ENCODE measurements around the gene TUT7.
"Not testable (repeated sequence)": the region's sequence is repeated elsewhere in the genome, so short reads cannot be mapped to it uniquely, and the experiment has no call there.

TUT7 gene

DNA sequence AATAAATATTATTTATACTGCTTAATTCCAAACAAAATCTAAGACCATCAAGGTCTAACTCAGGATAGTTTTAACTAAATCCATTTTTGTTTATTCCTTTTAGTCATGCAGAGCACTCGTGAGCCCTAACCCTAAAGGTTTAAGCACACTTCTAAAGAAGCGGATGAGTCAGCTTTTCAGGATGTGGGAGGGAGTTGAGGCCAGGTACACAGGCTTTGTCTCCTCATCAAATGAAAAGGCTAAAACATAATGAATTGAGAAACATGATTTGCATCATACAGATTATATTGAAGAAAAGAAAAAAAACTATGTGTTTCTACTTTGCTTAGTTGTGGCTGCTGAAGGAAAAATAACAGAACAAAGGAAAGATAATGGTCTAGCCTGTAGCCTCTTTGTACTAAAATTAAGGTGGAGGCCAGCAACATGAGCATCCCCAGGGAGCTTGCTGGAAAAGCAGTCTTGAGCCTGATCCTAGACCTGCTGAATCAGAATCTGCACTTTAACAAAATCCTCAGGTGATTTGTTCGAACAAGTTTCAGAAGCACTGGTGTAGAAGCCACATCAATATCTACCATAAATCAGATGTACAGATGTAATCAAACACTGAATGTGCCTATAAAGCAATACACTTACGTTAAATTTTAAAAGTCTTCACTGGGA, 50.8 kb downstream of the TUT7 start:
- peak in 3 of 5 donors; percentile 7 to 68 (median 17) for DNase-seq

DNA sequence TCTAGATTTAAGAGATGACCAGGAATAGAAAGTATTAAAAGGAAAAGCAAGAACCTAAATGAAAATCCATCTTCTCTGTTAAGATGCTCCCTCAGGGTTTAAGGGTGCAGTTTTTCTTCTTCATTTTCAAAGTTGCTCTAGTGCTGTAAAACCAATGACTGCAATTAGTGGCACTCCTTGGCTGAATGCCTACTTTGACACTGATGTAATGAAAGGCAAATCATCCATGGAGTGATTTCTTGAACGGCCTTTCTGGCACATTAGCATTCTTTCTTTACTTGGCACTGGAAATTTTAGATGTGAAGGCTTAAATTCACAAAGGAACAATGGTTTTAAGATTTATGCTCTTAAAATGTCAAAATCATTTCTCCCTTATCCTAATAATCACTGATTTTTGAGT, 52.5 kb downstream of the TUT7 start:
- DNase-seq = no peak

DNA sequence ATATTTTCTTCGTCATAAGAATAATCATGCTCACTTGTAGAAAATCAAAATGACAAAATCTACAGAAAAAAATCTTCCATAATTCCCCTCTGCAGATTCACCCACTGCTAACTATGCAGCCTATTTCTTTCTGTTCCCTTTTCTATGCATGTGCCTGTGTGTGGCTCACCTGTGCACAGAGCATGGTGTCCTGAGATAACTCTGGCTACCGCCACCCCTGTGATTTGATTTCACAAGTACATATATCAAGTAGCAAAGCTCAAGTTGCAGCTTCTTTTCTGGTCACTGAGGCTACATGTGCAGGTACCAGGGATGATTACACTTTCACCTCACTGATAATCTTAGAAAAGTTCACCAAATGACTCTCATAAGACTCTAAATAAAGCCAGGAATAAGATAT, 53.5 kb downstream of the TUT7 start:
- no peak for DNase-seq

DNA sequence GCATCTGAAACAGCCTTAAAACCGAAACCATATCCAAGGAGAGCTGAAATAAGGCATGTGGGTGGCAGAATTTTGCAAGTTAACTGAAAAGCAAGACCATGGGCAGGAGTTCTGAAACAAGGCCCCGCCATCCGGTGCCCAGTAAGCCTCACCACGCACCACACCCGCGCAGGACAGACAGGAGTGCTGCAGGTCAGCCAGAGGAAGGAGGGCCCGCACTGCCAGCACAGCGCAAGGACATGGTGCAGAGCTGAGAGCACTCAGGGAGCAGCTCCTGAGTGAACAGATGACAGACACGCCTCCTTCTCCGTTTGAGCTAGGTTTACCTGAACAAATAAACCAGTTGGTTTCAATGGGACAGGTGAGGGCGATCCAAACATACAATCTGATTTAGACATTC, 55.3 kb downstream of the TUT7 start:
- no peak for DNase-seq

DNA sequence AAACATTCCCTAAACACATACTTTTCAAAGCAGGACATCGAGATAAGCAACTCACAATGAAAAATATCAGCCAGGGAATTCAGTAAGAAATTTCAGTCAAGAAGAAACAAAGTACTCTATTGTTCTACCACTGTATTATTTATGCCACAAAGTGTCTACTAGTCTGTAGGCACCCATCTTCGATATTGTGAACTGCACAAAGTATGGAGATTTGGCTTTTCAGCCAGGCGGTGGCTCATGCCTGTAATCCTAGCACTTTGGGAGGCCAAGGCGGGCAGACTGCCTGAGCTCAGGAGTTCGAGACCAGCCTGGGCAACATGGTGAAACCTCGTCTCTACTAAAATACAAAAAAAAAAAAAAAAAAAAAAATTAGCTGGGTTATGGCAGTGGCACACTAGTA, 63.9 kb downstream of the TUT7 start:
- not testable (repeated sequence) for DNase-seq

DNA sequence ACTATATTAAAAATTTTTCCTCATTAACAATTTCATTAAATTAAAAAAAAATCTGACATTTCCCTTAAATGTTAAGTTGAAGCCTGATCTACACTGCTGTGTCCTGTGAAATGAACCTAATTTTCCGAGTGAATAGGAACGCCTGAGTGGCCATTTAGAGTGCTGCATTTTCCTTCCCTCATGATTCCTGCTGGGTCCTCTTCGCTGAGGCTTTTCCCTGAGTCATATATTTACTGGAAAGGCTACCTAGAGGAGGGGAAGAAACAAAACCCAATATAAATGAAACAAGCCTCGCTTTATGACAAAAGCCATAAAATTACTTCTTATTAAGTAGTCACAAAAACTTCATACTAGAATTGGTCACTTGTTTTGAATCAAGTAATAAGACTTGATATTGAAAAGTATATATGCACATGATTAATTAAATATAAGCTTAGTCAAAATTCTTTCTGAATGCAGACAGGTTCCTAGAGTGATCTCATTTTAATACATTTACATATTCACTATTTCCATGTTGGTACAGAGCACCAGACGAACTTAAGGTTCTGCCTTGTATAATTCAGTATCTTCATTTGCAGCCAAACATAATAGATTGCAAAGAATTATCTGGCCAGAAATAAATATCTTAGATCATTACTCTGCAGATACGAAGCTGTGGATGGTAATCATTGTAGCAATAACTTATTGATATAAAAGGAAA, 65.6 kb downstream of the TUT7 start:
- DNase-seq = no peak

DNA sequence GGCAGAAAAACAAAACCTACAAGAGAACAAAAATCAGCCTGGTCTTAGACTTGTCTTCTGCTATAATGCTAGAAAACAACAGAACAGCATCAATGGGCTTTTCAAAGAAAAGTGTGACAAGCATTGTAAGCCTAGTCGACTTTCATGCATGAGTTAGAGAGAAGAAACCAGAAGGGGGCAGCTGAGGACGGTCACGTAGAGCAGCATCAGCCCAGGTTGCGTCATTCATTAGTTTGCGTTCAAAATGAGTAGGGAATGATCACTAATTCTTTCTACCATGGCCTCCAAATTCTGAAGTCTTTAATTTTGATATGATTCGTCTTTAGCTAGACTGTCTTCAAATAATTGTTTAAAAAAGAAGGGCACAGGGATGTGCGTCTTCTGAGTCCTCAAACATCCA, 67.2 kb downstream of the TUT7 start:
- peak in 1 of 5 donors; percentile 19 for DNase-seq

DNA sequence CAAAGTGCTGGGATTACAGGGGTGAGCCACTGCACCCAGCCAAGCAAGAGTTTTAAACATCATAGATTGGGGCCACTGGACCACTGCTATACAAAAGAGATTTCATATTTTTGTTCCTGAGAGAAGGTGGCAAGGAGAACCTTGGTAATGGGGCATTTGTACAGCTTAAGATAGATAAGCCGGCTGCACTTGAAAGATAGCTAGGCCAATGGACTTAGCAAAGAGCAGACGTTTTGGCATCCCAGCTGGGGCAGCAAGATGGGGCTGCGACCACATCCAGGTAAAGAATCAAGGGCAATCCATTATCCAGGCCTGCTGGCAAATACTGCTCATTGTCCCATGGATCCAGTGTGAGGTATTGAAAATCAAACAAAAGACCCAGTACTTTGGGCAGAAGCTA, 67.9 kb downstream of the TUT7 start:
- no peak for DNase-seq

DNA sequence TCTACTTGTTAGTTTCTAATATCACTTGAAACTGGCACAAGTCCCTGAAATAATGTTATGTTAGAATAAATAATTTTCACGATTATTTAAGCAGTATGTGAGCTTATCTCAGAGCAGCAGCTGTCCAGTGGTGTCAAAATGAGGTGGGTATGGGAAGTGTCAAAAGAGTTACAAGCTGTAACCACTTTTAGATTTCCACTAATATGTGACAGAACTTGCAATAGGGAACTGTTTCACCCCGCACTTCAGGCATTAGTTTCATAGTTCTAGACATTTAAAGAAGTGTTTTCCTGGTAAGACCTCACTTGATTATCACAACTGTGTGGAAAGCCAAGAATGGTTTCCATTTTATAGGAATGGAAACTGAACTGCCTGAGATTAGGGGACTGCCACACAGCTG, 68.9 kb downstream of the TUT7 start:
- no peak for DNase-seq

DNA sequence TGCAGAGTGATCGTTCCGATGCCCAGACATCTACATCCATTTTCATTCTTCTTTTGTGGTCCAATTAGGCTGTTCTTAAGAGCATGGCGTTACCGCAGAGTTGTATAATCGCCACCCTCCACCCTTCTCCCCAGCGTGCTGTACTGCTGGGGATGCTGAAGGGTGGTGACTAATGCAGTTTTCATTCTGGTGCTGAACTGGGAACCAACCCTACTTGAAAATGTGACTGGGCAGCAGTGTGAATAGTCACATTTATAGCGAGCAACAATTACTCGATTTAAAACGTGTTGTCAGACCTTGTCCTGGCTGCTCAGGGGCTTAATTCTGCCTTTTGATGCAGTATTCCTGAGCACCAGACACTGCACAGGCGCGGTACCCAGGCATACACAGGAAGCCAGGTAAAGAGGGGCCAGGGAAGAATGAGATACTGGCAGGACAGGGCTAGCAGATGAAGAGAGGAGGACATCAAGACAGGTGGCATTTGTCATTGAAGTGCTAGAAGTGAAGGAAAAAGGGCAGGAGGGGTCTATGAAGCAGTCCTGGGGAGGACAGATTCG, 71.2 kb downstream of the TUT7 start:
- no peak for DNase-seq

DNA sequence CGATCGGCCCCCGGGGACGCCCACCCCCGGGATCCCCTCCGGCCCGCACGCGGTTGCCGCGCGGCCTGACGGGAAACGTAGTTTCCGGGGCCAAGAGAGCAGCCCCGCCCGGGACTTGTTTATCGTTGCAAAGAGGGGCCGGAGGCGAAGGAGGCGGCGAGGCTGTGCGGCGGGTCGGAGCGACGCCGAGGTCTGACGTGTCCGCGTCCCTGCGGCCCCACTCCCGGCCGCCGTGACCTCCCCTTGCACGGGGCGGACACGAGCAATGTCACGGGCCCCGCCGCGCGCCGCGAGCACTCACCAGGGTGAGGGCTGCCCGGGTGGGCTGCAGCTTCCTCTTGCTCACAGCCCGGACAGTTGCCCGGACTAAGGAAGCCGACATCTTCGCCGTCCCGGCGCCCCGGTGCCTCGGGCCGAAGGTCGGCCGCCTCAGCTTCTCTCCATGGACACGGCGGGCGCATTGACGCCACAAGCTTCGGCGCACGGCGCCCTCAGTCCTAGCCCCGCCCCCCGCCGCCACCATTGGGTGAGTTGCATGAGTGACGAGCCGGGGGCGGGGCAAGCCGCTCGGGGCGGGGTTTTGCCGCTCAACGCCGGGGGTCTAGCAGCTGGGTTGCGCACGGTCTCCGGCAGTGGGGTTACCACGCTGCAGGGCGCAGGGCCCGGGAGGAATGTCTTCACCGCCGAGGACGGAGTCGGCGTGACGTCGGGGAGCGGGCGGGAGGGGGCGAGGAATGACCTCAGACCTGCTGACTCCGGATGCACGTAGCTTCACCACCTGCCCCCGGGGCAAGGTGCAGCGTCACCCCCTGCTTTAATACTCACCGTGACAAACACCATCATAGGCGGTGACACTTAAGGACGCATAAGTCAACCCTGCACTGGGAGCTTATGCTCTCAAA, 71.9 kb downstream of the TUT7 start, which contains the start of gene ISCA1:
ISCA1 (minus strand) TSS at position 462 of the 902 bp plus-strand sequence; CDS start at position 382, 80 bp downstream.
- DNase-seq = peak; percentile 93 to 99 (median 98)

DNA sequence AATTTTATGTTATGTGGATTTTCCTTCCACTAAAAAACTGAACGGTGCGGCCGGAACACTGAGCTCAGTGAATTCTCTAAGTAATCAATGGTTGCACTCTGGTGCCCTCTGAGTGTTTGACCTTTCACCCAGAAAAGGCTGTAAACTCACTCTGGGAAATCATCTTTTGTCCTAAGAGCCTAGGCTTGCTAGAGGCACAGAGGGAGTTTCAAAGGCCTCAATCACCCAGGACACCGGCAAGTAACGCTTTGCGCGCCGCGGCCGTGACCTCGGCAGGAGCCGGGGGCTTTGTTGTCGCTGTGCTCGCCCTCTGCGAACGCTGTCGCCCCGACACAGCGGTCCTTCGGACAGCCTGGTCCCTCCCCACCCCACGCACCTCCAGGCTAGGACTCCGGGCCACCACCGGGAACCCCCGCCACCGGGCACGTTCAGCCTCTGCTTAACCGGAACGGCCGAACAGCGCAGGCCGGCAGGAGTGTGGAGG, 72.6 kb downstream of the TUT7 start:
- no peak for DNase-seq

DNA sequence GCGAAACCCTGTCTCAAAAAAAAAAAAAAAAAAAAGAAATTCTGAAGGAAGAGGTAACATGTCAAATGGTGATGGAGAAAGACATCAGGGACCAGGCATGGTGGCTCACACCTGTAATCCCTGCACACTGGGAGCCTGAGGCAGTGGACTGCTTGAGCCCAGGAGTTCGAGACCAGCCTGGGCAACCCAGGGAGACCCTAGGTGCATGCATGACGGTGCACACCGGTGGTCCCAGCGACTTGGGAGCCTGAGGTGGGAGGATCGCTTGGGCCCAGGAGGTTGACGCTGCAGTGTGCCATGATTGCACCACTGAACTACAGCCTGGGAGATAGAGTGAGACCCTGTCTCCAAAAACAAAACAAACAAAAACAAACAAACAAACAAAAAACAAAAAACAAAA, 73.6 kb downstream of the TUT7 start:
- DNase-seq = no peak

DNA sequence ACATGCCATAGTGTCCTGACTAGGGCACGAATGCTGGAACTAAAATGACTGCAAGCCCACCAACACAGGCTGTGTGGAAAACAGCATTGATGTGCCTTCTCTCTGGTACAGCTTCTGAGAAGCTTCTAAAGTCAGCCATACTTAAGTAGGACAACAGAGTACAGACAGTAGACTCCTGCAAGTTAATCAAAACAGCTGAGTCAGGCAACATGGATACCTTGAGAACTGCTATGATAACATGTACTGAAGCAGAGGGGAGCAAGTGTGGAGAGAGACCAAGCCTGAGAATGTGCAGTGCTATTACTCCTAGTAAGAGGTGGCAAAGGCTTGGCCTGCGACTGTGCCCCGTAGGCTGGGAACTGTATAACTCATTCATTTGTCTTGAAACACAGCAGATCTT, 74.4 kb downstream of the TUT7 start:
- DNase-seq = no peak

DNA sequence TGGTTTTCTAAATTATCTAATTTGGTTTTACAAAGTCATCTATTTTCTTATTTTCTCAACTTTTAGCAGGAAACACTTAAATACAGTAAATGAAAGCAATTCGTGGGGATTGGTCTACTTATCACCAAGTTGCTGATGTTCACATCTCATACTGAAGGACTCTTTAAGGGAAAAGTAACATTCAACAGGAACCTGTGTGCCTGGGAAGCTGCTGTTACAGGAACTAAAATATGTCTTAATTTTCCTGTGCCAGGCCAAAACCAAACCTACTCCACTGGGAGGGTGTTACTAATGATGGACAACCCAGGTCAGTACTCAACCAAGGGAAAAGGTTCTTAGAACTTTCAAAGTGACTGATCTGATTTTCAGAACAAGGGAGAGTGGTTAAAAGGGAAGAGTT, 77.1 kb downstream of the TUT7 start:
- no peak for DNase-seq

DNA sequence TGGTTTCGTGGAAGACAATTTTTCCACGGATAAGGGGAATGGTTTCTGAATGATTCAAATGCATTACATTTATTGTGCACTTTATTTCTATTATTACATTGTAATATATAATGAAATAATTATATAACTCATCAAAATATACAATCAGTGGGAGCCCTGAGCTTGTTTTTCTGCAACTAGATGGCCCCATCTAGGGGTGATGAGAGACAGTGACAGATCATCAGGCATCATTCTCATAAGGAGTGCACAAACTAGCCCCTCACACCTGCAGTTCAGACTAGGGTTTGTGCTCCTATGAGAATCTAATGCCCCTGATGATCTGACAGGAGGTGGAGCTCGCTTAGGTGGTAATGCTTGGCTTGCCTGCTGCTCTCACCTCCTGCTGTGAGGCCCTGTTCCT, 78.2 kb downstream of the TUT7 start:
- DNase-seq = no peak

DNA sequence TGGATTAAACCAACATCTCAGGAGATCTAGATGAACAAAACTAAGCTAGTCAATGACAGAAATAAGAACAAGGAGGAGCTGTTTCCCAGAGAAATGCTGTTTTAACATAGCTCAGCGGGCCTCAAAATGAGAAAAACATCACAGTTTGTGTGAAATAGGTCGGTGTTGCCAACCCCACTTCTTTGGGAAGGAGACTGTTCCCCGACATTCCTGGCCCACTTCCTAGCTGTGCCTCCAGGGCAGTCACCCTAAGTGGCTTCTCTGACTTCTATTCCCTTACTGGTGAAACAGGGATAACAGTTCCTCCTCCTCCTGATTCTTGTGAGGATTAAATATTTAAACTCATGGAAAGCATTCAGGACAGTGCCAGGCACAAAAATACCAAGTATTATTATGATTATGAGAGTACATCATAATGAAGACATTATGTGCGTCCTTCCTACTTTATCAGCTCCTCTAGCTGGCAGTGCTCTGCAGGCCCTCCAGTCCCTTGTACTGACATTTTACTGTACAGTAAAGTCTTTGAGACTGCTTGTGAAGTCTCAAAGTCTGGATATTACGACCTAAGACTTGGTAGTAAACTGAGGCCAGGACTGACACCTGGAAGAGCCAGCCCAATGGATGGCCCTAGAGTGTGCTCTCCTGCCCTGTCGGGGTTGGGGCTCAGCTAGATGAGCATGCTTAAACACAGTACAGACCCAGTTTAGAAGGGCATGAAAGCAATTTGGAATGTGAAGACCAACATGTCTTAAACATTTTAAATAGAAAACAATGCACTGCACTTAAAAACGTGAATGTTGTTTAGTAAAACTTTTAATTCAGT, 79.2 kb downstream of the TUT7 start:
- DNase-seq = no peak

DNA sequence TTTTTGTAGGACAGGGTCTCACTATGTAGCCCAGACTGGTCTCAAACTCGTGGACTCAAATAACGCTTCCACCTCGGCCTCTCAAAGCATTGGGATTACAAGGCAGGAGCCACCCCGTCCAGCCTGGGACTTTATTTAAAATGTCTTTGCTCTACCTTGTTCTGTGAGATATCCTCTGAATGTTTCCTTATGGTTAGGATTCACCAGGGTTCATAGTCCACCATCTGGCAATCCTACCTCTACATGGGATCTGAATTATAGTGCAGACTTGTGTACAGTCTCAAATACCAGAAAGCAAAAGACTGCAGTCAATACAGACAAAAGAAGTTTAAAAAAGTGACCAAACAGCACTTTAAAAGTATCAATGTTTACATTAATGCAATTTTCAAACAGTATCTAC, 82.0 kb downstream of the TUT7 start:
- DNase-seq = no peak

DNA sequence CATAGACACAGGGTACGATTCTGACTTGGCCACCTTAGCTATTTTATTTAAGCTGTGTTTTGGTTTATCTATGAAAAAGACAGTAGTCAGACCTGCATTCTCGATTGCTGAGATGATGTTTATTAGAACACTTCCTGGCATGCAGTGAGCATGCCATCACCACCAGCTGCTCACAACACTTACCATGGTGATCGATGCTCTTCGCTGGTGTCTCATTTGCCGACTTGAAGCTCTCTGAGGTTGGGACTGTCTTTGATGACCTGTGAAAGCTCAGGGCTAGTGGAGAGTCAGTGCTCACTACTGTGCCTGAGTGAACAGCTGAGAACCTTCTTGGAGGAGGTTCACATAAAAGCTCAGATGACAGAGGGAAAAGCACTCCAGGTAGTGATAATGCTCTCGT, 90.3 kb downstream of the TUT7 start:
- no peak for DNase-seq

DNA sequence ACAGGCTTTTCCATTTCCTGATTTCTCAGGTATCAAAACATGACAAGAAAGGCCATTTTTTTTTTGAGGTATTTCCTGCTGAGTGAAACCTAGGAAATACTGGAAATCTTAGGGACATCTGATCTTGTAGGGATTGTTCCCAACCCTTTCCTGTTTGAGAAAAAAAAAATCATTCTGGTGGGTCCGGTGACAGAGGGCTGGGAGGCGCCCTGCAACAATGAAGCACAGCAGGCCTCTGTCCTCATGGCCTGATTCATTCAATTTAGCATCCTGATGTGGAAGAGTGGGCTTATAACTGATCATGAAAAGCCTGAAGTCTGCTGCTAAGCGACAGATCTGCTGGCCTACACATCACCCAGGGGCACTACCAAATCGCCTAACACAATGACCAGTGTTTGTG, 91.7 kb downstream of the TUT7 start:
- DNase-seq = no peak

DNA sequence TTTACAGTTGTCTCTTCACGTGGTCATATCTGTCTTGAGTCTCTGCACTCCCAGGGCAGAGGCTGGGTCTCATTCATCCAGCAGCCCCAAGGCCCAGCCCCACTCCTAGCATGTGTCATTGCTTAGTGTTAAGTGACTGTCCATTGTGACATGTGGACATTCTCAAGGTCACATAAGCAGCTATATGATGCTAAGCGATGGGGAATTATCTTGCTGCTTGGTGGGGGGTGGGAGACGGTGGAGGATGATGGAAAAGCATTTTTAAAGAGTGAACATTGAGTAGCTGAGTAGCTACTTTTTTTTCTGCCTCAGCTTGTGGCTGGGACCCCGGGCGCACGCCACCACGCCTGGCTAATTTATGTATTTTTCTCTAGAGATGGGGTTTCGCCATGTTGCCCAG, 94.7 kb downstream of the TUT7 start, which contains the start of gene C9orf153:
C9orf153 (minus strand) TSS at position 101 of the 400 bp plus-strand sequence. CDS start 30,054 bp downstream, outside the sequence.
- no peak for DNase-seq

DNA sequence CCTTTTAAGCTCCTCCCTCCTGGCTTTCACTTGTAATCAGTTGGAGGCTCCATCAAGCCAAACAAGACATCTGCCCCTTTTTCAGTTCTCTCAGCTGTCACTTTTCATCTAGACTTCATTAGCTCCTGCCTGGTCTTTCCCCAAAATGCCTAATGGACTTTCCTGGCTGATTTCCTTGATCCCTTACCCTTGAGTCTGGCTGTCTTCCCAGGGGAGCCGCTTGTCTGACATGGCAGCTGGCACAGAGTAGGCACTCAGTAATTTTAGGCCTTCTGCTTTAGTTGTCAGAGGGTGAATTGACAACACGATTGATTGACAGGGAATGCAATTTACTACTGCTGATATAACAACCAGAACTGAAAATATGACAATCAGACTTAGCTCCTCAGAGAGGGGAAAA, 96.8 kb downstream of the TUT7 start:
- no peak for DNase-seq

Data from T-helper 1 cell (primary cell).